Ascending aorta (tissue), 2 donors: ENCODE measurements around the gene AP1S3. TPM values are rescaled to one million over a fixed set of nuclear protein-coding genes. Genes with fewer than 3 reads are reported as not detected.

Experiments
- DNase-seq, 2 donors: peaks; one replicate each; pipeline ENCODE4 v3.0.0-alpha.2; 2019; ENCODE audit warnings: low spot score in 2 of 2
- H3K27ac ChIP-seq, 2 donors: fragments of 200-600 bp; sonication (generic); one replicate each; pipeline ENCODE4 v1.5.1; 2016 to 2017; ENCODE audit warnings: mild to moderate bottlenecking in 1 of 2
- H3K27me3 ChIP-seq: fragments of 200-600 bp; sonication (generic); one replicate; pipeline ENCODE4 v1.5.1; 2017
- H3K36me3 ChIP-seq, 2 donors: fragments of 200-600 bp; sonication (generic); one replicate each; pipeline ENCODE4 v1.5.1; 2016
- H3K4me1 ChIP-seq, 2 donors: fragments of 200-600 bp; sonication (generic); one replicate each; pipeline ENCODE4 v1.5.1; 2016 to 2017; ENCODE audit warnings: mild to moderate bottlenecking in 1 of 2
- H3K4me3 ChIP-seq, 2 donors: fragments of 200-600 bp; sonication (generic); one replicate each; pipeline ENCODE4 v1.5.1; 2016 to 2017; ENCODE audit warnings: mild to moderate bottlenecking in 1 of 2
- H3K9me3 ChIP-seq, 2 donors: fragments of 200-600 bp; sonication (generic); one replicate each; pipeline ENCODE4 v1.5.1; 2016
- intact Hi-C: fragments of 100-400 bp; cut with DNase I; formaldehyde crosslinking; loops from one replicate; pipeline ENCODE4 v1.15.1; 2023
- total RNA-seq: library from RNA; depleted of rRNA; stranded (reverse); fragments of >200 nt; gene quantifications from one replicate; pipeline ENCODE4 v1.1.0, GENCODE V29; 2016
- TF ChIP-seq, protein P1 (sequence below), 3 experiments: fragments of 200-600 bp in 2 of 3; fragments of 450-650 bp in 1 of 3; sonication (generic) in 2 of 3; IDR thresholded peaks; one replicate each; pipeline ENCODE4 v1.5.1; 2016 to 2019; ENCODE audit warnings: antibody characterized with exemption in 3 of 3, mild to moderate bottlenecking in 1 of 3, moderate library complexity in 1 of 3

AP1S3 gene
- total RNA-seq, 1 donor from 2014 or later = not detected

DNA sequence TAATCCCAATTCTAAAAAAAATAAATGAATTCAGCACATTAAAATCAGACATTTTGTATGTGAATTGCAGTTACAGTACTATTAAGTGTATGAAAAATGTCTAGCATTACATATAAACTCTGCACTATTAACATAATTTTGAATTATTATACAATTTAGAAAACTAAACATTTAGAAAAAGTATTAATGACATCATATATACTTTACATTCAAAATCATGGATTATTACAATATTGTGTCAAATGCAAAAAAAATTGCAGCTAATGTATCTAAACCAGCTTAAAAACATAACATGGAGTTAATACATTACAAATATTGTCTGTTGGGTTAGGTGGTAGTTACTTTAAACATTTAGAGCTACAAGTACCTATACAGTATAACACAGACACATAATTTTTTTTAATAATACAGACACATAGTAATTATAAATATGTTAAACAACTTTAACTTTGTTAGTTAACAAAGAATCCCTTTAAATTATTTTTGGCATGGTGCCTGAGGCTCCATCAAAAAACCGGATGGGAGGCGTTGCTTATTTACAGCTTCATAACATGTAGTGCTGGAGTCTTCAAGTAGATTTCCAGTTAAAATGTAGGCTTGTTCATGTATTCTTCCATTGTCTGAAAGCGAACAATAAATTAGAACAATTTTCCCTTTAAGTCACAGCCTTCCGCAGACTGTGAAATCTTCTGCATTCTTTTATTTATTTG, 79.1 kb downstream of the AP1S3 start:
- no peaks in the 10 kb centered on the region for H3K9me3 ChIP-seq
- H3K27ac ChIP-seq = no peak overlapping the region
- H3K27me3 ChIP-seq = no peaks in the 10 kb centered on the region
- intact Hi-C loops = no loop called here
- no peak overlapping the region for H3K4me3 ChIP-seq
- no peak for DNase-seq
- TF ChIP-seq, protein P1, sequence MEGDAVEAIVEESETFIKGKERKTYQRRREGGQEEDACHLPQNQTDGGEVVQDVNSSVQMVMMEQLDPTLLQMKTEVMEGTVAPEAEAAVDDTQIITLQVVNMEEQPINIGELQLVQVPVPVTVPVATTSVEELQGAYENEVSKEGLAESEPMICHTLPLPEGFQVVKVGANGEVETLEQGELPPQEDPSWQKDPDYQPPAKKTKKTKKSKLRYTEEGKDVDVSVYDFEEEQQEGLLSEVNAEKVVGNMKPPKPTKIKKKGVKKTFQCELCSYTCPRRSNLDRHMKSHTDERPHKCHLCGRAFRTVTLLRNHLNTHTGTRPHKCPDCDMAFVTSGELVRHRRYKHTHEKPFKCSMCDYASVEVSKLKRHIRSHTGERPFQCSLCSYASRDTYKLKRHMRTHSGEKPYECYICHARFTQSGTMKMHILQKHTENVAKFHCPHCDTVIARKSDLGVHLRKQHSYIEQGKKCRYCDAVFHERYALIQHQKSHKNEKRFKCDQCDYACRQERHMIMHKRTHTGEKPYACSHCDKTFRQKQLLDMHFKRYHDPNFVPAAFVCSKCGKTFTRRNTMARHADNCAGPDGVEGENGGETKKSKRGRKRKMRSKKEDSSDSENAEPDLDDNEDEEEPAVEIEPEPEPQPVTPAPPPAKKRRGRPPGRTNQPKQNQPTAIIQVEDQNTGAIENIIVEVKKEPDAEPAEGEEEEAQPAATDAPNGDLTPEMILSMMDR (IDR thresholded peaks at IDR 0.05) = no peak
- no peaks in the 10 kb centered on the region for H3K4me1 ChIP-seq
- no peaks in the 10 kb centered on the region for H3K36me3 ChIP-seq

DNA sequence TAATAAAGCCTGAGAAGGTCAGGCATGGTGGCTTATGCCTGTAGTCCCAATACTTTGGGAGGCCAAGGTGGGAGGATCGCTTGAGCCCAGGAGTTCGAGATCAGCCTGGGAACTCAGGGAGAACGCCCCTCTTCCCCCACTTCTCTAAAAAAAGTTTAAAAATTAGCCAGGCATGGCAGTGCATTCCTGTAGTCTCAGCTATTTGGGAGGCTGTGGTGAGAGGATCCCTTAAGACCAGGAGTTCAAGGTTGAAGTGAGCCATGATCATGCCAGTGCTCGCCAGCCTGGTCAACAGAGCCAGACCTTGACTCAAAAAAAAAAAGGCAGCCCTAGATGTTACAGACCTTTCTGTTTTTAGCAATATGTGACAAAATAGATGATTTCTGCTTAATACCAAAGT, 83.4 kb downstream of the AP1S3 start:
- Histone ChIP-seq H3K36me3 (no peaks in the 10 kb centered on the region), H3K4me1 (no peaks in the 10 kb centered on the region), H3K9me3 (no peaks in the 10 kb centered on the region), H3K4me3 (no peak overlapping the region), H3K27ac (no peak overlapping the region), H3K27me3 (no peaks in the 10 kb centered on the region)
- DNase-seq = no peak
- TF ChIP-seq, protein P1 (IDR thresholded peaks at IDR 0.05) = no peak
- intact Hi-C loops = no loop called here

DNA sequence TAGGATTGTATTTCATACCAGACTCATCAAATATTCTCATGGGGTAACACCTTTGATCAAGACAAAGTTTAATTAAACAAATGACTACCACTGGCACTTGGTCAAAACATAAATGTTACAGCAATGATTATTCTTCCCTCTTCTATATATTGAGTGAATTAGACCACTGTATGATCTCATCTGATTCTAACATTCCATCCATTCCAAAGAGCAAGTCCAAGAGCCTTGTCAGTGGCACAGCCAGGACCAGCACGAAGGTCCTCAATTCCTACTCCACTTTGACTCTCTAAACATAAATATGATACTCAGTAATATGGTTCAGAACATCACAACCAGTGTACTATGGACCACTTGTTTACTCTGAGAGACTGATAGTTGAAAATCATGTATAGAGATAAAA, 86.4 kb downstream of the AP1S3 start:
- no peak overlapping the region for H3K27ac ChIP-seq
- intact Hi-C loops = no loop called here
- TF ChIP-seq, protein P1 (IDR thresholded peaks at IDR 0.05) = no peak
- no peak overlapping the region for H3K4me3 ChIP-seq
- no peaks in the 10 kb centered on the region for H3K9me3 ChIP-seq
- DNase-seq = no peak
- no peaks in the 10 kb centered on the region for H3K4me1 ChIP-seq
- H3K27me3 ChIP-seq = no peaks in the 10 kb centered on the region
- H3K36me3 ChIP-seq = no peaks in the 10 kb centered on the region

DNA sequence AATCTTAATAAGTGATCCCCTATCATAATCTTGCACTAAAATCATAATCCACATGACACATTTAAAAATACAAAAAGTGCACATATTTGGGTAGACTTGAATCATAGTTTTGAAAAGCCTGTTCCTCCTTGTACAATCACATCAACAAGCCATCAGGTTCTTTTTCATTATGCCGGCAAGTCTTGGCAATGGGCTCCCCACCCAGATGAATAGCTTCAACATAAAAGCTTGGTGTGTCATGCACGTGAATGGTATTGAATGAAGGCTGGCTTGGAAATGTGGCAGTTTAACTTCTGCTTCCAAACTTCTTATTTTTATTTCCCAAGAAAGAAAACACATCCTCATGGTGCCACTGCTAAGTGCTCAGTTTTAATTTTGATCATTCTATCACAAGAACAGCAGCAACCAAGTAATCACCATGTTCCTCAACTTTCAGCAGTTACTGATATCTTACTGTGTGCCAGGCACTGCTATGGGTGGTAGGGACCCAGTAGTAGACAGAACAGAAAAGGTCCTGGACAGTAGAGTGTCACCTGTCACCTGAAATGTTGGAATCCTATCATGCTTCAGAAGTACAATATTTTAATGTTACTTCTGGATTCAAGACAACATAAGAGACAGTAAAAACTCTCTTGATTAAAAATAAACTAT, 89.9 kb downstream of the AP1S3 start:
- no peak overlapping the region for H3K27ac ChIP-seq
- no peaks in the 10 kb centered on the region for H3K9me3 ChIP-seq
- H3K4me1 ChIP-seq = peaks cover 0 to 8% of the 10 kb centered on the region in 2 donors
- H3K4me3 ChIP-seq = no peak overlapping the region
- intact Hi-C loops = no loop called here
- H3K27me3 ChIP-seq = no peaks in the 10 kb centered on the region
- TF ChIP-seq, protein P1 (IDR thresholded peaks at IDR 0.05) = no peak
- no peak for DNase-seq
- no peaks in the 10 kb centered on the region for H3K36me3 ChIP-seq

DNA sequence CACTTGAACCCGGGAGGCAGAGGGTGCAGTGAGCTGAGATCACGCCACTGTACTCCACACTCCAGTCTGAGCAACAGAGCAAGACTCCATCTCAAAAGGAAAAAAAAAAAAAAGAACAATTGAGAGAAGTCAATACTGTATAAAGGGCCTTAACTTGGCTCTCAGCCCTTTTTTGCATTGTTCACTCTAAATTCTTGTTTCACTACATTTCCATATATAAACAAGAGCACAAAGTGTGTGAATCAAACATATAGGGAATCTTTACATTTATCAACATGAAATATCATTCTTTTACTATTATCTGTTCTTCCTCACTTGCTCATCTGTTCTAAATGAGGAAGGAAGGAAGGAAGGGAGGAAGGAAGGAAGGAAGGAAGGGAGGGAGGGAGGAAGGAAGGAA, 90.8 kb downstream of the AP1S3 start:
- TF ChIP-seq, protein P1 (IDR thresholded peaks at IDR 0.05) = no peak
- intact Hi-C loops = no loop called here
- Histone ChIP-seq H3K27me3 (no peaks in the 10 kb centered on the region), H3K9me3 (no peaks in the 10 kb centered on the region), H3K4me3 (no peak overlapping the region), H3K36me3 (no peaks in the 10 kb centered on the region), H3K27ac (no peak overlapping the region), H3K4me1 (peaks cover 0 to 8% of the 10 kb centered on the region in 2 donors)
- no peak for DNase-seq
